COLO829 (cell line): ENCODE results near the gene MSL1.
"Not testable (repeated sequence)": the region's sequence is repeated elsewhere in the genome, so short reads cannot be mapped to it uniquely, and the experiment has no call there.

Source experiments
- DNase-seq: peaks from one replicate; pipeline ENCODE4 v3.0.0; 2012; ENCODE audit warnings: low spot score

Gene MSL1

GRCh38 chr17:40130352-40131042 lies 8.7 kb downstream of the MSL1 start:
- no peak for DNase-seq

- DNase-seq = no peak
Measured at GRCh38 chr17:40134184-40134583, 12.4 kb downstream of the MSL1 start.

- DNase-seq = no peak
Measured at GRCh38 chr17:40135817-40136216, 14.0 kb downstream of the MSL1 start.

- no peak for DNase-seq
Measured at GRCh38 chr17:40139566-40140058, 17.8 kb downstream of the MSL1 start.

- not testable (repeated sequence) for DNase-seq
Measured at GRCh38 chr17:40143166-40143565, 21.4 kb downstream of the MSL1 start.

- DNase-seq = no peak
Measured at GRCh38 chr17:40145476-40145875, 23.7 kb downstream of the MSL1 start.

GRCh38 chr17:40148527-40148926 lies 26.8 kb downstream of the MSL1 start:
- DNase-seq = no peak

GRCh38 chr17:40150276-40150675 lies 28.5 kb downstream of the MSL1 start:
- no peak for DNase-seq

GRCh38 chr17:40151414-40151963 lies 29.7 kb downstream of the MSL1 start:
- no peak for DNase-seq

GRCh38 chr17:40153603-40154236 lies 31.9 kb downstream of the MSL1 start:
- no peak for DNase-seq

GRCh38 chr17:40157973-40158372 lies 36.2 kb downstream of the MSL1 start:
- no peak for DNase-seq

- no peak for DNase-seq
Measured at GRCh38 chr17:40158438-40159013, 36.8 kb downstream of the MSL1 start.

GRCh38 chr17:40159456-40159855 lies 37.7 kb downstream of the MSL1 start:
- DNase-seq = no peak

- no peak for DNase-seq
Measured at GRCh38 chr17:40167685-40168261, 46.0 kb downstream of the MSL1 start.

- DNase-seq = peak; percentile 83
Measured at GRCh38 chr17:40168262-40168832, 46.6 kb downstream of the MSL1 start.

- DNase-seq = no peak
Measured at GRCh38 chr17:40170325-40170724, 48.6 kb downstream of the MSL1 start.

- DNase-seq = no peak
Measured at GRCh38 chr17:40171750-40172149, 50.0 kb downstream of the MSL1 start.

- DNase-seq = no peak
Measured at GRCh38 chr17:40173091-40173777, 51.5 kb downstream of the MSL1 start.

- no peak for DNase-seq
Measured at GRCh38 chr17:40173778-40174135, 52.0 kb downstream of the MSL1 start.

- no peak for DNase-seq
Measured at GRCh38 chr17:40174514-40174913, 52.7 kb downstream of the MSL1 start.

GRCh38 chr17:40175928-40176753 lies 54.4 kb downstream of the MSL1 start:
- DNase-seq = no peak
